LNCaP clone FGC (cell line): Measurements from ENCODE around the gene CMTR1.

ENCODE experiments used
- DNase-seq: peaks from one replicate; pipeline ENCODE4 v3.0.0-alpha.2; 2011; ENCODE audit warnings: low read depth
- H3K4me3 ChIP-seq: 2 replicates; pipeline ENCODE4 v1.5.1; 2011; ENCODE audit warnings: mild to moderate bottlenecking, low read depth, low read length, control low read depth
- CTCF ChIP-seq: IDR thresholded peaks from 2 replicates; pipeline ENCODE4 v1.5.1; 2012; ENCODE audit warnings: mild to moderate bottlenecking; ENCODE audit not compliant: control insufficient read depth, insufficient read depth; ENCODE audit errors: extremely low read depth

Gene CMTR1

GRCh38 chr6:37487591-37488380, 54.8 kb downstream of the CMTR1 start:
- DNase-seq, result no peak
- no peak overlapping the region for H3K4me3 ChIP-seq
- no peak for TF ChIP-seq CTCF

- no peak for DNase-seq
- H3K4me3 ChIP-seq, result no peak overlapping the region
- TF ChIP-seq CTCF, result no peak
Measured at GRCh38 chr6:37488476-37488875, 55.5 kb downstream of the CMTR1 start.

- DNase-seq, result no peak
- no peak for TF ChIP-seq CTCF
- no peak overlapping the region for H3K4me3 ChIP-seq
Measured at GRCh38 chr6:37489697-37490336, 56.8 kb downstream of the CMTR1 start.

GRCh38 chr6:37490536-37491170, 57.6 kb downstream of the CMTR1 start:
- DNase-seq, result no peak
- no peak overlapping the region for H3K4me3 ChIP-seq
- no peak for TF ChIP-seq CTCF

GRCh38 chr6:37491171-37491829, 58.3 kb downstream of the CMTR1 start:
- DNase-seq, result peak; percentile 69
- no peak overlapping the region for H3K4me3 ChIP-seq
- TF ChIP-seq CTCF, result no peak

- H3K4me3 ChIP-seq, result no peak overlapping the region
- TF ChIP-seq CTCF, result no peak
- DNase-seq, result no peak
Measured at GRCh38 chr6:37491830-37492208, 58.8 kb downstream of the CMTR1 start.
